K562 (cell line): ENCODE data around the gene CCDC87. TPM values are rescaled to one million over a fixed set of nuclear protein-coding genes. Genes with fewer than 3 reads are reported as not detected.
"Not testable (repeated sequence)": the region's sequence is repeated elsewhere in the genome, so short reads cannot be mapped to it uniquely, and the experiment has no call there.

ENCODE experiments used
- ATAC-seq: fragments of 200-7000 bp; cut with Tn5 transposase; 3 replicates; pipeline ENCODE4 v1.9.1; 2020; ENCODE audit warnings: moderate library complexity
- BruUV-seq: library from RNA; stranded (reverse); fragments of 400-500 nt; replicated peaks from 2 replicates; lab custom pipeline; 2021; lab: Mats Ljungman, UMichigan
- CTCF ChIA-PET: fragments of 300-600 bp; formaldehyde crosslinking; extraction: SDS; loops from one replicate; lab custom pipeline; 2021; ENCODE audit warnings: low intra/inter-chr PET ratio; lab: Yijun Ruan, JAX
- POLR2A ChIA-PET: fragments of 300-600, 350-650 bp; sonication (Branson Sonifier 250); formaldehyde crosslinking; extraction: SDS; loops from one replicate; lab custom pipeline; 2021; ENCODE audit warnings: antibody characterized with exemption, inconsistent platforms; lab: Yijun Ruan, JAX
- DNase-seq, 4 experiments: peaks; one replicate each; pipeline versions ENCODE4 v3.0.0 to v3.0.0-alpha.2; 2011 to 2018; ENCODE audit warnings: low spot score in 3 of 4, mixed read lengths in 3 of 4; ENCODE audit errors: extremely low read depth in 1 of 4
- FAIRE-seq: peaks from 2 replicates; lab custom pipeline; 2011; peaks lifted over from hg19 to GRCh38; lab: Jason Lieb, UNC
- H2AFZ ChIP-seq: 2 replicates; pipeline ENCODE4 v1.6.0; 2011; ENCODE audit warnings: low read depth, low read length, control low read depth, inconsistent platforms
- H3K27ac ChIP-seq: fragments of 200-600 bp; 3 replicates; pipeline ENCODE4 v1.8.0; 2011; ENCODE audit warnings: low read depth, mild to moderate bottlenecking, control low read depth, inconsistent platforms, low read length, moderate library complexity, mixed read lengths; ENCODE audit errors: extremely low read depth
- H3K27me3 ChIP-seq, 2 experiments: fragments of 300-600 bp in 1 of 2; 2 replicates in 1 of 2; 3 replicates in 1 of 2; pipeline versions ENCODE4 v1.6.0 to v1.8.0; 2011; ENCODE audit warnings: inconsistent platforms in 2 of 2, low read length in 2 of 2, mild to moderate bottlenecking in 1 of 2, mixed read lengths in 1 of 2, moderate library complexity in 1 of 2; ENCODE audit not compliant: control insufficient read depth in 2 of 2, insufficient read depth in 2 of 2
- H3K36me3 ChIP-seq: fragments of 300-600 bp; 3 replicates; pipeline ENCODE4 v1.8.0; 2011; ENCODE audit warnings: mild to moderate bottlenecking, low read length, inconsistent platforms; ENCODE audit not compliant: control insufficient read depth, insufficient read depth
- H3K4me1 ChIP-seq, 2 experiments: fragments of 200-600 bp in 1 of 2; replicated peaks in 1 of 2; 2 replicates in 1 of 2; 3 replicates in 1 of 2; pipeline versions ENCODE4 v1.5.1 to v1.8.0; 2011; ENCODE audit warnings: inconsistent platforms in 2 of 2, low read length in 2 of 2, mild to moderate bottlenecking in 1 of 2, mixed read lengths in 1 of 2, moderate library complexity in 1 of 2; ENCODE audit not compliant: control insufficient read depth in 2 of 2, insufficient read depth in 2 of 2
- H3K4me2 ChIP-seq: 2 replicates; pipeline ENCODE4 v1.6.1; 2011; ENCODE audit warnings: low read length, control low read depth, inconsistent platforms, mixed read lengths; ENCODE audit not compliant: insufficient read depth
- H3K4me3 ChIP-seq: fragments of 200-600 bp; sonication (generic), shearing (Covaris generic); 2 replicates; pipeline ENCODE4 v1.5.1; 2016; ENCODE audit warnings: control low read depth, inconsistent platforms
- H3K79me2 ChIP-seq: fragments of 200-600 bp; 3 replicates; pipeline ENCODE4 v1.8.0; 2011; ENCODE audit warnings: low read length, inconsistent platforms; ENCODE audit not compliant: control insufficient read depth, insufficient read depth
- H3K9ac ChIP-seq, 2 experiments: 2 replicates each; pipeline versions ENCODE4 v1.6.0 to v1.6.1; 2011; ENCODE audit warnings: low read depth in 2 of 2, low read length in 2 of 2, control low read depth in 1 of 2, inconsistent platforms in 1 of 2, mild to moderate bottlenecking in 1 of 2, mixed read lengths in 1 of 2; ENCODE audit not compliant: insufficient read depth in 1 of 2
- H3K9me1 ChIP-seq: one replicate; pipeline ENCODE4 v1.6.0; 2011; ENCODE audit warnings: inconsistent platforms, mild to moderate bottlenecking, low read length, moderate library complexity; ENCODE audit not compliant: control insufficient read depth, insufficient read depth
- H3K9me3 ChIP-seq: replicated peaks from 2 replicates; pipeline ENCODE4 v1.5.1; 2011; ENCODE audit warnings: low read depth, low read length, inconsistent platforms; ENCODE audit not compliant: control insufficient read depth, insufficient read depth
- H4K20me1 ChIP-seq: replicated peaks from 2 replicates; pipeline ENCODE4 v1.6.1; 2011; ENCODE audit warnings: low read length, inconsistent platforms, mixed read lengths; ENCODE audit not compliant: control insufficient read depth, insufficient read depth
- DACH1 ChIP-seq: fragments of 450-650 bp; IDR thresholded peaks from 2 replicates; pipeline ENCODE4 v1.6.1; 2018; ENCODE audit not compliant: partially characterized antibody
- HIVEP1 ChIP-seq: fragments of 250-450 bp; sonication (Bioruptor Pico); IDR thresholded peaks from 2 replicates; pipeline ENCODE4 v1.4.0; 2020; ENCODE audit warnings: mild to moderate bottlenecking
- NRF1 ChIP-seq, 2 experiments: fragments of 450-650 bp; IDR thresholded peaks in 1 of 2; conservative IDR thresholded peaks in 1 of 2; 2 replicates each; pipeline ENCODE4 v1.6.1; 2014; ENCODE audit warnings: mild to moderate bottlenecking in 2 of 2
- POLR2B ChIP-seq: fragments of 450-650 bp; IDR thresholded peaks from 2 replicates; pipeline ENCODE4 v1.6.1; 2018; ENCODE audit warnings: low read depth; ENCODE audit not compliant: partially characterized antibody
- SP1 ChIP-seq: sonication (generic); formaldehyde crosslinking; IDR thresholded peaks from 2 replicates; pipeline ENCODE4 v1.8.1; 2022; ENCODE audit warnings: mild to moderate bottlenecking, missing genetic modification reagents
- SP2 ChIP-seq: IDR thresholded peaks from 2 replicates; pipeline ENCODE4 v1.6.1; 2011; ENCODE audit warnings: mild to moderate bottlenecking, low read depth, low read length, moderate library complexity; ENCODE audit not compliant: poor library complexity, severe bottlenecking; ENCODE audit errors: extremely low read depth
- WHSC1 ChIP-seq: IDR thresholded peaks from one replicate; pipeline ENCODE4 v1.6.1; 2012; ENCODE audit warnings: low read length, control low read depth, inconsistent platforms
- WGBS: fragments of 100-300 bp; shearing (Covaris generic); methylation state at CpG from one replicate; pipeline ENCODE4 v1.1.6; 2016; ENCODE audit warnings: low coverage, mixed read lengths; ENCODE audit not compliant: insufficient coverage; ENCODE audit errors: missing lambda C conversion rate; 5-methylcytosine and 5-hydroxymethylcytosine counted together
- in situ Hi-C: fragments of 300-500 bp; cut with MboI; formaldehyde crosslinking; loops from 4 replicates; pipeline ENCODE4 v1.15.0; 2018; ENCODE audit warnings: inconsistent platforms, mixed read lengths
- intact Hi-C: fragments of 100-400 bp; cut with micrococcal nuclease; formaldehyde crosslinking; loops from 2 replicates; pipeline ENCODE4 v1.14.2; 2022
- polyA plus RNA-seq, 8 experiments: library from polyadenylated mRNA; depleted of rRNA in 4 of 8; stranded (reverse) in 5 of 8; unstranded in 3 of 8; fragments of >200 nt; fragmentation: Nextera tagmentation in 2 of 8; fragmentation: Illumina TruSeq in 1 of 8; extraction: Ambion mirVana in 2 of 8; extraction: Trizol in 1 of 8; gene quantifications; 2 replicates each; pipeline versions ENCODE4 v1.2.1 to v1.2.3, GENCODE V29; 2011 to 2014; ENCODE audit warnings: inconsistent platforms in 1 of 8, missing spikeins in 1 of 8
- total RNA-seq, 7 experiments: library from RNA; depleted of rRNA in 6 of 7; stranded (reverse); fragments of >200 nt in 6 of 7; fragmentation: Illumina TruSeq in 2 of 7; extraction: Trizol in 2 of 7; gene quantifications; 2 replicates each; pipeline versions ENCODE4 v1.2.1 to v1.2.3, GENCODE V29; 2011 to 2021; ENCODE audit warnings: low replicate concordance in 1 of 7
- TF ChIP-seq, protein P1 (sequence below): sonication (generic); formaldehyde crosslinking; IDR thresholded peaks from 2 replicates; pipeline ENCODE4 v1.8.0; 2022; ENCODE audit warnings: mild to moderate bottlenecking, low read depth, missing genetic modification reagents
- TF ChIP-seq, protein P2 (sequence below), 3 experiments: fragments of 200-800 bp in 1 of 3; fragments of 250-450 bp in 1 of 3; fragments of 450-650 bp in 1 of 3; sonication (Bioruptor Pico) in 1 of 3; sonication (Bioruptor generic) in 1 of 3; formaldehyde crosslinking in 1 of 3; IDR thresholded peaks; 2 replicates each; pipeline versions ENCODE4 v1.6.1 to v1.8.0; 2016 to 2022; ENCODE audit warnings: mild to moderate bottlenecking in 2 of 3, missing genetic modification characterization in 2 of 3, missing compliant biosample characterization in 1 of 3, moderate library complexity in 1 of 3

CCDC87 gene
- total and polyA plus RNA-seq, 9 of the 15 experiments (the other 6 are each of a cell fraction or from before 2014, with no cell fraction given): 0.03 to 0.44 (median 0.15) TPM; not detected in 1

DNA sequence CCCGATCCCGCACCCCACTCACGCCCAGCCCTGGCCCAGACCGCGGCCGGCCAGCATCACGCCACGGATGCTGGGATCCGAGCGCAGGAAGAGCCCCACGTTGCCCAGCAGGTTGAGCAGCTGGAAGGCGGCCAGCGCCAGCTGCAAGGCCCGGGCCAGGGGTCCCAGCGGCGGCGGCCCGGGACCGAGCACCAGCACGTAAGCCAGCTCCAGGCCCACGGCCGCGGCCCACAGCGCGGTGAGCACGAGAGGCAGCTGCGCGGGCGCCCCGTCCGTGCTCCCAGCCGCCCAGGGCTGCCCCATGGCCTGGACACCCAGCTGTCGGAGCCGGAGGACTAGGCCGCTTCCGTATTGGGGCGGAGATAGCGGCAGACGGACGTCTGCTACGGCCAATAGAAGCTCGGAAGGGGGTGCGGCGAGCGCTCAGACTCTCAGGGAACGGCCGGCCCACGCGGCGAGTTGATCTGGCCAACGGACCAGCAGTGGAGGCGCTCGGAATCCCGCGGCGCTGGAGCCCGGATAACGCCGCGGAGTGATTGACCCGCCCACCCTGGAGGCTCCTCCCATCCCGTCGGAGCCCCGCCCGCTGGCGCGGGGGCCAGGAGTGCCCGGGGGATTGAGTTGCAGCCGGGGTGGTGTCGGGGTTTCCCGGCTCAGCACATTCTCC is 47.0 kb downstream of the CCDC87 start, which contains the start of gene ZDHHC24 (continued):
- TF ChIP-seq, protein P1, sequence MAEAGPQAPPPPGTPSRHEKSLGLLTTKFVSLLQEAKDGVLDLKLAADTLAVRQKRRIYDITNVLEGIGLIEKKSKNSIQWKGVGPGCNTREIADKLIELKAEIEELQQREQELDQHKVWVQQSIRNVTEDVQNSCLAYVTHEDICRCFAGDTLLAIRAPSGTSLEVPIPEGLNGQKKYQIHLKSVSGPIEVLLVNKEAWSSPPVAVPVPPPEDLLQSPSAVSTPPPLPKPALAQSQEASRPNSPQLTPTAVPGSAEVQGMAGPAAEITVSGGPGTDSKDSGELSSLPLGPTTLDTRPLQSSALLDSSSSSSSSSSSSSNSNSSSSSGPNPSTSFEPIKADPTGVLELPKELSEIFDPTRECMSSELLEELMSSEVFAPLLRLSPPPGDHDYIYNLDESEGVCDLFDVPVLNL (CRISPR knock-in tag): no peak
- TF ChIP-seq SP2: peak; percentile 67
- TF ChIP-seq HIVEP1 (CRISPR knock-in tag): no peak
- TF ChIP-seq DACH1: peak; percentile 75
- TF ChIP-seq NRF1 (conservative IDR thresholded peaks at IDR 0.05 in 1 of 2, IDR thresholded peaks at IDR 0.05 in 1 of 2): peak; percentile 80 to 82
- no peak for TF ChIP-seq POLR2B
- no peak for TF ChIP-seq WHSC1
- TF ChIP-seq, protein P2, sequence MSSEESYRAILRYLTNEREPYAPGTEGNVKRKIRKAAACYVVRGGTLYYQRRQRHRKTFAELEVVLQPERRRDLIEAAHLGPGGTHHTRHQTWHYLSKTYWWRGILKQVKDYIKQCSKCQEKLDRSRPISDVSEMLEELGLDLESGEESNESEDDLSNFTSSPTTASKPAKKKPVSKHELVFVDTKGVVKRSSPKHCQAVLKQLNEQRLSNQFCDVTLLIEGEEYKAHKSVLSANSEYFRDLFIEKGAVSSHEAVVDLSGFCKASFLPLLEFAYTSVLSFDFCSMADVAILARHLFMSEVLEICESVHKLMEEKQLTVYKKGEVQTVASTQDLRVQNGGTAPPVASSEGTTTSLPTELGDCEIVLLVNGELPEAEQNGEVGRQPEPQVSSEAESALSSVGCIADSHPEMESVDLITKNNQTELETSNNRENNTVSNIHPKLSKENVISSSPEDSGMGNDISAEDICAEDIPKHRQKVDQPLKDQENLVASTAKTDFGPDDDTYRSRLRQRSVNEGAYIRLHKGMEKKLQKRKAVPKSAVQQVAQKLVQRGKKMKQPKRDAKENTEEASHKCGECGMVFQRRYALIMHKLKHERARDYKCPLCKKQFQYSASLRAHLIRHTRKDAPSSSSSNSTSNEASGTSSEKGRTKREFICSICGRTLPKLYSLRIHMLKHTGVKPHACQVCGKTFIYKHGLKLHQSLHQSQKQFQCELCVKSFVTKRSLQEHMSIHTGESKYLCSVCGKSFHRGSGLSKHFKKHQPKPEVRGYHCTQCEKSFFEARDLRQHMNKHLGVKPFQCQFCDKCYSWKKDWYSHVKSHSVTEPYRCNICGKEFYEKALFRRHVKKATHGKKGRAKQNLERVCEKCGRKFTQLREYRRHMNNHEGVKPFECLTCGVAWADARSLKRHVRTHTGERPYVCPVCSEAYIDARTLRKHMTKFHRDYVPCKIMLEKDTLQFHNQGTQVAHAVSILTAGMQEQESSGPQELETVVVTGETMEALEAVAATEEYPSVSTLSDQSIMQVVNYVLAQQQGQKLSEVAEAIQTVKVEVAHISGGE (CRISPR knock-in tag; IDR thresholded peaks at IDR 0.05): peak in 1 of 3 experiments; percentile 80; a peak in 1 of 6 replicates
- TF ChIP-seq SP1: peak; percentile 91

DNA sequence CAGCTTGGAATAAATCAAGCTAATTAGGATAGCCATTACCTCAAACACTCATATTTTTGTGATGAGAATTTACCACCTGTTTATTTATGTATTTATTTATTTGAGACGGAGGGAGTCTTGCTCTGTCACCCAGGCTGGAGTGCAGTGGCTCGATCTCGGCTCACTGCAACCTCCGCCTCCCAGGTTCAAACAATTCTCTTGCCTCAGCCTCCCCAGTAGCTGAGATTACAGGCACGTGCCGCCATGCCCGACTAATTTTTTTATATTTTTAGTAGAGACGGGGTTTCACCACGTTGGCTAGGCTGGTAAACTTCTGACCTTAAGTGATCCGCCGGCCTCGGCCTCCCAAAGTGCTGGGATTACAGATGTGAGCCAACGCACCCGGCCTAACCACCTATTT is 47.9 kb downstream of the CCDC87 start:
- intact Hi-C loops, H3K9me3 ChIP-seq, FAIRE-seq, H3K36me3 ChIP-seq, DNase-seq, ATAC-seq, H4K20me1 ChIP-seq, H3K9me1 ChIP-seq, CTCF ChIA-PET, H3K79me2 ChIP-seq, in situ Hi-C loops, H3K27me3 ChIP-seq, H3K27ac ChIP-seq: not testable (repeated sequence)
- peak overlapping the region; percentile 75 for H3K4me2 ChIP-seq
- BruUV-seq: TSS peak; percentile 85
- H3K9ac ChIP-seq: peak overlapping the region; percentile 75 to 81; a peak in 3 of 4 replicates
- 37% methylated on average over 14 of the region's 14 CpGs for WGBS
- POLR2A ChIA-PET: interaction anchor here (0.7 to 1.8 kb wide), 4 partner anchors 72 to 133 kb away, joined by 3 to 7 read pairs (median 4); partner anchors contain the start of gene RBM4B
- H3K4me3 ChIP-seq: peak overlapping the region; percentile 94
- 0 out of 2 replicates have a peak overlapping the region, but pooled peaks have one; percentile 81 for H2AFZ ChIP-seq
- peaks cover 0 to 38% of the 10 kb centered on the region in 2 experiments; a peak in 4 of 5 replicates for H3K4me1 ChIP-seq
